Glomerular visceral epithelial cell (primary cell): Measurements from ENCODE around the gene FRAT1.
A peak's percentile ranks its signal among the peaks of the same experiment; 100 is the strongest.
"Not testable (repeated sequence)": the region's sequence is repeated elsewhere in the genome, so short reads cannot be mapped to it uniquely, and the experiment has no call there.

Source experiments
- DNase-seq: peaks from one replicate; pipeline ENCODE4 v3.0.0-alpha.2; 2016; ENCODE audit errors: extremely low spot score

Gene FRAT1

DNA sequence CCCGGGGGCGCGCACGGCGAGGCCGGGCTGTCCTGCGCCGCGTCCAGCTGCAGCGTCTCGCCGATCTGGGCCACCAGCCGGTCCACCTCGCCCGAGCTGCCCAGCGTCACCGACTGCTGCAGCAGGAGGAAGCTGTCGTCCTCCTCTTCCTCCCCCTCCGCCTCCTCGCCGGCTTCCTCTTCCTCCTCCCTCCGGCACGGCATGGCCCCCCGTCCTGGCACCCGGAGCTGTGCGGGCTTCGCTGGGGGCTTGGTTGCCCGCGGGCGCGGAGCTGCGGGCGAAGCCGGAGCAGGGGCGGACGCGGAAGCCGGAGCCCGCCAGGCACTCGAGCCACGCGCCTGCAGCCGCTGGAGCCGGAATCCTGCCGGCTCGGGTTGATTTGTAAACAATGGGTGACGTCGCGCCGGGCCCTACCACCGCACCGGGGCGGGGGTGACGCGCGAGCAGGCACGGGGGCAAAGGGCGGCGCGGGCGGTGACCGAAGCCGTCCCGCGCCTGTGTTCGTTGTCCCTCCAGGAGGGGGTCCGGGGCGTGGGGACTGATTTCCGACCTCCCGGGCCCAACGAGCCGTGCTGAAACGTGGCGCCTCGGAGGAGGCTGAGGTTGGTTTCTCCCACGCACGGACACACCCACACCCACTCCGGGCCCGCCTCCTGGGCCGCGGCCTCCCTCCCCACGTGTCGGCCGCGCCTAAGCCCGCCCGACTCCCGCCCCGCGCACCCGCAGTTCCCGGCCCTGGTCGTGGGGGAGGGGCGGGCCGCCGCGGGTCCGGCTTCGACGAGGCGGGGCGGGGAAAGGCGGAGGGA is 15.5 kb downstream of the FRAT1 start, which contains the start of gene FRAT2:
Gene FRAT2 (minus strand): TSS at position 360 of the 806 bp plus-strand sequence. CDS start 157 bp downstream, at position 203.
- DNase-seq: peak; percentile 90

- DNase-seq: no peak
Observed at GRCh38 chr10:97335188-97335619, 16.1 kb downstream of the FRAT1 start.

DNA sequence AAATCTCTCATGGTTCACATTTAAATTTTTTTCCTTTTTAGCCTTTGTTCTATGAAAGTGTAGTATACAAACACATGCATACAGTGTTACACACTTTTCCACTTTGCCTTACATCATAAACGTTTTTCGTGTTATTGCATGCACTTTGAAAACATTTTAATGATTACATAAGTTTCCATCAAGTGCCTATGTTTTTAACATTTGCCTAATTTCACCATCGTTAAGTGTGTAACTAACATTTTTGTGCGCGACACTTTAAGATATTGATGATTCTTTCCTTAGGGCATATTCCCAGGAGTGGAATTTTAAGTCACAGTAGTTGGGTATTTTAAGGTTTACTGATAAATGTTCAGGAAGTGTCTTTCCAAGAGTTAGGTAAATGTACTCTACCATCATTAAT is 16.9 kb downstream of the FRAT1 start:
- no peak for DNase-seq

DNA sequence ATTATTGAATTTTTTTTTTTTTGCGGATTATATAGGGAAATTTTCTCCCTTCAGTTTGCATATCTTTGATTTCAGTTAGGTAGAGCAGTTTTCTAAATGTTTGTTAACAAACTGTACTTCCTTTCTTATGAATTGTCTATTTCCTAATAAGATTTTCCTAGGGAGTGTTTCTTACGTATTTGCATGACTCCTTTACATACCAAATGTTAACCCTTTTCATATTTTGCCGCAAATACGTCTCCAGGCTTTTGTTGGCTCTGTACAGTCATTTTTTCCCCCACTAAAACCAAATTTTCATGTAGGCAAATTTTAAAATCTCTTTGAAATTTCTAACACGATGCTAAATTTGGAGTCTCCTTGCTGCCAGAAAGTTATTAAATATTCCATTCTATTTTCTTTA is 17.4 kb downstream of the FRAT1 start:
- DNase-seq: no peak

DNA sequence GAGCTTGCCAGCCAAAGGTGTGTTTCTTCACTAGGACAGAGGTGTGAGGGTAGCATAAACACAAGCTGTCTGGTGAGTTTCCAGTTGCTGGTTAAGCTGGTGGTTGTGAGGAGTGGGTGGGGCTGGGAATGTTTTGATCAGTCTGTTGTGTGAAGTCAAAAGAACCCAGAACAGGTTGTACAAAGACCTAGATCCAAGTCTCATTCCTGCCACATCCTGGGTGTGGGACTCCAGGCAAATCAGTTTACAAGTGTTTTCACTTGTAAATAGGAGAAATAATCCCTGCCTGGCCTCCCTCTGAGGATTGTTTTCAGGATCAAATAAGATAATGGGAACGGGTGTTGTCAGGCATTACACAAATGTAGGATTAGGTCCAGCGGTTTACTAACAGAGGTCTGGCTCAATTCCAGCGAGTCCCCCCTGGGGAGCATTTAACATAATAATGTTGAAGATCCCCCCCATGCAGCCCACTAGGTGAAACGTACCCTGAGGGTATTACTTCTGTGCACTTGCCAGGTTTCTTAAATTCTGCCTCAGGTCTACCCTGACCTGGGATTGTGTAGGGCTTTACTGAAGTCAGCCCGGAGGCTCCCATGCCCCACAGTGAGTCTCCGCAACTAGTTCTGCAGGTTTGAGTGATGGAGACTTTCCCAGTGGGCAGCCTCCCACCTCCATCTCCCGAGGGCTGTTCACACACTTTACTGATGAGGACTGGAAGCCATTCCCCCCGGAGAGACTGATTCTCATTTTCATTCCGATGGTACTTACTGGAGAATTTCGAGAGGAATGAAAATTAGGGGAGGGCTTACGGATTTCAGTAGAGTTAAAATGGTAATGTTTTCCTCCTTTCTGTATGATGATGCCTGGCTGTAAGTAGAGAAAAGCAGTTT is 18.1 kb downstream of the FRAT1 start:
- DNase-seq: no peak

GRCh38 chr10:97338041-97338440 is 19.0 kb downstream of the FRAT1 start:
- DNase-seq: no peak

GRCh38 chr10:97341416-97341815 is 22.3 kb downstream of the FRAT1 start:
- DNase-seq: no peak

- DNase-seq: not testable (repeated sequence)
Observed at GRCh38 chr10:97343664-97344063, 24.6 kb downstream of the FRAT1 start.

DNA sequence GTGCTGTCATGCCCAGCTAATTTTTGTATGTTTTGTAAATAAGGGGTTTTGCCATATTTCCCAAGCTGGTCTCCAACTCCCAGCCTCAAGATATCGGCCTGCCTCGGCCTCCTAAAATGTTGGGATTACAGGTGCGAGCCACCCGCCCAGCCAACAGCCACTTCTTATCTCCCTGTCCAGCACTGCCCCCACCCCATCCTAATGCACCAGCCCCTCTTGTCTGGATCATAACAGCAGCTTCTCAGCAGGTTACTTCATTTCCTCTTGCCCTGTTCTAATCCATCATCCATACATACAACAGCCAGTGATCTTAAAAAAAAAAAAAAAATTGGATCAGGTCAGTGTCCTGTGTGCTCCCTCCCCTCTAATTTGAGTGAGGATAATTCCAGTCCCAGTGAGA is 28.2 kb downstream of the FRAT1 start:
- DNase-seq: no peak

- no peak for DNase-seq
Observed at GRCh38 chr10:97349752-97350513, 30.9 kb downstream of the FRAT1 start.

DNA sequence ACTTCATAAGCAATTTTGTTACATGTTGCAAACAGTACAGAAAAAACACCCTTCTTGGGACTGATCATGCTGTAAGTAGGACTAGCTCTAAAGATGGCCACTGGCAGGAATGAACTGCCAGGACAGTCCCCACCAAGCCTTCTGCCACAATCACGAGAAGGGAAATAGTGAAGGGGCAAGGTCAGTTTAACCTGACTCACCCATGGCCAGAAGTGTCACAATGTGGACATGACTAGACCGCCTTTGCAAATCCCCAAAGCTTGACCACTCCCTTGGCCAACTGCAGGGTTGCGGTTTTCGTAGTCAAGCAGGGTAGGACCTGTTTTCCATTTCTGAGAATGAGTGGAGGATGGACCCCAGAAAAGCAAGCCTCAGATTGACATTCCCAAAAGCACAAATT is 34.9 kb downstream of the FRAT1 start:
- DNase-seq: no peak

DNA sequence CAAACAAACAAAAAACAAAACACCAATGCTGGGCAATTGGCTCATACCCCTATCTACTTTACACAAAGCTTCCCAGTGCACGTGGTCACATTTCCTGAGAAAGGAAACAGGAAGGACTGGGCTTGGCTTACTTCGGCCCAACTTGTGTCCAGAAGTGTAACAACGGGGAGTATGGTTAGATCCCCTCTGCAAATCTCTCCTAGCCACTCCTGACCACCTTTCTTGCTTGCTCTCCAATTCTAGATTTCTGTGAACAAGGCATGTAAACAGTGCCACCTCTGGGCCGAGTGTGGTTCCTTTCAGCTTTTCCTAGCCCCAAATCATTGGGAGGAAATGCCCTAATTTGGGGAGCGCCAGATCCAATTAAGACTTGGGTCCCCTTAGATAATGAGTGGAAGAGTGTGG is 36.5 kb downstream of the FRAT1 start:
- no peak for DNase-seq

GRCh38 chr10:97356318-97356914 is 37.3 kb downstream of the FRAT1 start:
- no peak for DNase-seq

- no peak for DNase-seq
Observed at GRCh38 chr10:97356918-97357317, 37.8 kb downstream of the FRAT1 start.

DNA sequence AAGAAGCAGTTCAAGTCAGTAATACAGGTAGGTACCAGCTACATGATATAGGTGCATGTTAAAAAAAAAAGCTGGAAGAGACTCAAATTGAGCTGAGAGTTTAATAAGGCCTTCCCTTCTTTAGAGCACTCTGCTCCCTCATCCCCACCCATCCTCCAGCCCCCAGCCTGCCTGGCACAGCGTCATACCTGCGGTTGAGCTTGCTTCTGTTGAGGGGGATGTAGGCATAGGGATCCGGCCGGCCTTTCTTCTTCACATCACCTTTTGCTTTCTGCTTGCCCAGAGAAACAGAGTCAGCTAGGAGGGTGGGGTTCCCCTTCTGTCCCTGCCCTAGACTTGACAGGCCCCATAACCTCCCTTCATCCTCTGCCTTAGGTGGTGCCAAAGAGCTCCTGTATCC is 39.3 kb downstream of the FRAT1 start:
- DNase-seq: no peak

DNA sequence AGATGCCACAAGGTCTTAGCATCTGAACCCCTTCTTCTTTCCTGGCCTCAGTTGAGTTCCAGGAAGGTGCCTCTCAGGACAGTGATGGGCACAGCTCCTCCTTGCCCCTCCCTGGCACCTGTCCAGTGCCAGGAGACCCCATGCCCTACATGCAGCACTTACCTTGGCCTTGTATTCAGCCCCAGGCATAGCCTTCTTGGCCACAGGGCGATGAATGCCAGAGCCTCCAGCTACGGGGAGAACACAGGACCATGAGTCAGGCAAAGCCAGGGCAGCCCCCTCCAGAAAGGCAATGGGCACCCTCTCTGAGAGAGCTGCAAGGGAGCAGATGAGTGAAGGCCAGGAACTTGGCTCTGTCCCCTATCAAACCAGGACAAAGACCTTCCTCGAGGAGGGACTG is 39.7 kb downstream of the FRAT1 start:
- DNase-seq: no peak

- no peak for DNase-seq
Observed at GRCh38 chr10:97360705-97361536, 41.9 kb downstream of the FRAT1 start.

DNA sequence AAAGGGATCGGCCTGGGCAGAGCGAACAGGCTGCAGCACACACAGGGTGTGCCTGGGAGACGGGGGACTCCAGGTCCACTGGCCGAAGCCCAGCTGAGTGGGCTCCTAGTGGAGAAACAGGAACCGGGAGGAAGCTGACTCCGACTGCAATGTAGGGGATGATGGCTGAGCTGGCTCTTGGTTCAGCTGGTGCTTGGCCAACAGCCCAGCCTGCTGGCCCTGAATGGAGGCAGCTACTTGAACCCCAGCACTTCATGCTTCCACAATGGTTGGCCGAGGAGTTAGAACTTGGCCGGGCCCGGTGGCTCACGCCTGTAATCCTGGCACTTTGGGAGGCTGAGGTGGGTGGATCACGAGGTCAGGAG is 42.4 kb downstream of the FRAT1 start:
- no peak for DNase-seq

DNA sequence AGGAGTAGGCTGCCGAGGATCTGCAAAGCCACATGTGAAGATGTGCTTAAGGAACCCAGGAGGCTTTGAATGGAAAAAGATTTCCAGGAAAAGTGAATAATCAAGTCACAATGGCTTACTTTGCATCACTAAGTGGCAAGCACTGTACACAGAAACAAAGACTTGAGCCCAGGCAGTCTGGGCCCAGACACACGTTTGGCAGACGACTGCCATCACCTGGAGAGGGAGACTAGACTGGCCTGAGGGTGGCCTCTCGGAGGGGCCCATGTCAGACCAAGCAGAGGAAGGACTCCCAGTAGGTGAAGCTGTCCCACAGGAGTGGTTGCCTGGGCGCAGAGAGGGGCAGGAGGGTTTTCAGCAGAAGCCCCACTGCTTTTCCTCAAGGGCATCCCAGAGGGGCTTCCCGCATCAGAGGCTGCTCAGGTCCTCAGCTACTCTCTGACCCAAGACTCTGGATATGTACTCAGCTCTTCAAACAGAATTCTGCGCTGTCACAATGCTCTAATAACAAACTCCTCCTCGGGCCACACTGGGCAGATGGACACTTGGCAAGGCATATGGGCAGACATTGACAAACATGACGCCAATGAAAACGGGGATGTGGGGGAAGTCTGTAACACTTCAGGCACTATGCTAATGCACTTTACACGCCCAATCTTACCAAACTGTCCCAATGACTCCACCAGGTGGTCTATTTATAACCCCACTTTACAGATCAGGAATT is 43.4 kb downstream of the FRAT1 start:
- no peak for DNase-seq

DNA sequence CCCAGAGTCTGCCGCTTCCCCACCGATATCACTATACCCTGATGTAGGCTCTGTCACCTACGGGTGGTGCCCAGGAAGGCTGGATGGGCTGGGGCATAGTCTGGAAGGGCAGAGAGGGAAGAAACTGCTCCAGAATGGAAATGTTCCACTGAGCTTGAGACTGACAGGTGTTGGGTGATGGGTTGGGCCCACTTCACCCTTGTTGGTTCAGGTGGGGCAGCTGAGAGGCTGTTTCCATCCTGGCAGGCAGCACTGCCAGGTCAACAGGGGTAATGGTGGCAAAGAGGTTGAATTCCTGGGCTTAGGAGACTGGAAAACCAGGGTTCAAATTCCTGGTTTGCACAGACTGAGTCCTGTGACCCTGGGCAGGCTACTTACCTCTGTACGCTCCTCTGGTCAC is 44.0 kb downstream of the FRAT1 start:
- no peak for DNase-seq
